HG02623 (cell line): ENCODE results near the gene MT1B.
"Not testable (repeated sequence)": the region's sequence is repeated elsewhere in the genome, so short reads cannot be mapped to it uniquely, and the experiment has no call there.

Experiments
- ATAC-seq: cut with Tn5 transposase; IDR thresholded peaks from one replicate; pipeline ENCODE4 v1.9.1; 2021; ENCODE audit warnings: moderate library complexity; ENCODE audit not compliant: unreplicated experiment

Gene MT1B

DNA sequence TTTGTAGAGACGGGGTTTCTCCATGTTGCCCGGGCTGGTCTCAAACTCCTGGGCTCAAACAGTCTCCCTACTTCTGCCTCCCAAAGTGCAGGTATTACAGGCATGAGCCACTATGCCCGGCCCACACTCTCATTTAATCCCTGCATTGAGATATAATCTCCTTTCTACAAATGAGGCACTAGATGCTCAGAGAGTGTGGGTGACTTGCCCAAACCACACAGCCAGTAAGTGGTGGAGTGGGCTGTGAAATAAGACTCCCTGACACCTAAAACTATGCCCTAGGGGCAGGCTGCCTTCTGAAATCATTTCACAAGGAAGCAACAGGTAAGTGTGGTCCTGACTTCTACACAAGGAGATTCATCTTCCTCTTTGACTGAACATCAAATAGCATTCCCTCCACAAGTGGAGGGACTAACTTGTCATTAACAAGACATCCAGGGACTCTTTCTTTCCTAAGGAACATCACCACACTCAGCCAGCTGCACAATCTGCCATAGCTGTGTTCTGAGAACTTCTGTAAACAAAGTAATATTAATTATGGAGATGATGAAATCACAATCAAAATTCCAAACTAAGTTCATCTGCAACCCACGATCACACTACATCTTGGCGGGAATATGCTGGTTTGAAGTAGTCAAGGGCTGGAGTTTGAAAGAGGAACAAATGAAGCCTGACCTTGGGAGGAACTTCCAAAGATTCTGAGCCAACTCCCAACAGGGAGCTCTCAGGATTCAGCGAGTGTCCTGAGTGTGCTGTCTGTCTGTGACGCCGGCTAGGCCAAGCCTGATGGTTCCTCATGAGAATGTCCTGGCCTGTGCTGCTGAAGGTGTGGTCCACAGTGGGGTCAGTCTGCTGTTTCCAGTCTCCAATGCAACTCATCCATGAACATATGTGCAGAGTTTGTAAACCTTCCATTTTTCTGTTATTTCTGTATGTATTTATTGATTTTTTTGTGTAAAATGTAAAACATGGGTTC is 13.9 kb downstream of the MT1B start:
- ATAC-seq = not testable (repeated sequence)

DNA sequence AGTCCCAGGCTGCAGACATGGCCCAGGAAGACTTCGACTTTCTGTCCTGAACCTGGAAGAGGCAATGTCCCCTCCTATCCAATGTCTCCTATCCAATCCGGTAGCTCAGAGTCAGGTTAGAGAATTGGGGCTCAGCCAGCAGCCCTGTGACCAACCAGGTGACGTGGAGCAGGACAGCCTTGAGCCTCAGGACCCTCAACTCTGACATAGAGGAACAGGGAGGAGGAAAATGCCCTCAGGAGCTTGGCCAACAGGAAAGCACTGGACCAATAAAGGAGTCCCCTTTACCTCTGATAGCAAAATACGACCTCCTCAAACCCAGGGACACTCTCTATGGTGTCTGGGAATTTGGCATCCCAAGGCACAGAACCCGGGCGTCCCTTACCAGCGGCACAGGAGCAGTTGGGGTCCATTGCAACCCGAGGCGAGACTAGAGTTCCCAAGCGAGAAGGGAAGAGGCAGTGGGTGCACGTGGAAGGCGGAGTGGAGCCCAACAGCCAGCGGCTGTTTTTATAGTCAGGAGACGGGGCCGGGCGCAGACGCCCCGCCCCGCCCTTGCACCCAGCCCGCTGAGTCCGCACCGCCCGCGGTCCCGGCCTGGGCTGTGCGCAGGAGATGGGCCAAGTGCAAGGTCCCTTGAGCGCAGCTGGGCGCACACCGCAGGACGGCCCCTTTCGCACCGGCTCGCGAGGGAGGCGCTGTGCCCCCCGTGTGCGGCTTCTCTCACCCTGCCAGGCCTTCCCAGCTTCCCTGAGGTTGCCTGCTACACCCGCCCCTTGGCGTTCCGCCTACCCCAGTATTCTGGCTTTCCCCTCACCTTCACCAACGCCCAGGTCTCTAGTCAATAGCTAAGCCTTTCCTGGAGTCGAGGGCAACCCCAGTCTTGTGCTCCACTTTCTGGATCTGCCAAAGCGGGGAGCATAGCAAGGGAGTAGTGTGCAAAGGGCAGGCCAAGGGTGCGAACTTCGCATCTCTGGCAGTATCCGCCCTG is 16.2 kb downstream of the MT1B start, which contains the start of gene MT1G:
Gene MT1G, minus strand, starts transcription at position 485 of the 991 bp plus-strand sequence. Its CDS starts 72 bp downstream, at position 413.
- no peak for ATAC-seq

DNA sequence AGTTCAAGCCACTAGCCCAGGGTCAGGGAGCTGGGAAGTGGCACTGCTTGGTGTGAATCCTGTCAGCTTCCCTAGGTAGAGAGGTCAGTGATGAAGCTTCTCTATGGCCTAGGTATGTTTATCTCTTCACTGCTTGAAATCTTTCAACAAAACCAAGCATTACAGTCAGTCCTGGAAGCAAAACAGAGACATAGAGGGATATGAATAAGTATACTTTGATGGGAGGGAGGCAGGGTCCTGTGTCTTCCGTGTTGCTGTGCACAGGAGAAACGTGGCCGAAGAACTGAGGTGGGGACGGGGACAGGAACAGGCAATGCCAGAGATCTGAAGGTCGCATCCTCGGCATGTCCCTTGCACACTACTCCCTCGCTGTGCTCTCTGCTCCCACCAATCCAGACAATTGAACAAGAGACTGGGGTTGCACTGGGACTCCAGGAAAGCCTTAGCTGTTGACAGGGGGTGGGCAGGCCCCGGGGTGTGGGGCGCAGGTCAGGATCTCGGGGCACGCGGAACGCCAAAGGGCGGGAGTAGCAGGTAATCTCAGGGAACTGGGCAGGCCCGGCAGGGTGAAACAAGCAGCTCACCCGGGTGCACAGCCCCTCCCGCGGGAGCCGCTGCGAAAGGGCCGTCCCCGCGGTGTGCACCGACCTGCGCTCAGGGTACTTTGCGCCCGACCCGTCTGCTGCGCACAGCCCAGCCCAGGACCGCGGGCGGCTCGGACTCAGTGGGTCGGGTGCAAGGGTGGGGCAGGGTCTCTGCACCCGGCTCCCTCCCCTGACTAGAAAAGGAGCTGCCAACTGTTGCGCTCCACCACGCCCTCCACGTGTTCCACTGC is 17.5 kb downstream of the MT1B start, which contains the start of gene MT1H:
Gene MT1H, plus strand, starts transcription at position 810 of the 835 bp plus-strand sequence. CDS start 71 bp downstream, outside the sequence.
- no peak for ATAC-seq

DNA sequence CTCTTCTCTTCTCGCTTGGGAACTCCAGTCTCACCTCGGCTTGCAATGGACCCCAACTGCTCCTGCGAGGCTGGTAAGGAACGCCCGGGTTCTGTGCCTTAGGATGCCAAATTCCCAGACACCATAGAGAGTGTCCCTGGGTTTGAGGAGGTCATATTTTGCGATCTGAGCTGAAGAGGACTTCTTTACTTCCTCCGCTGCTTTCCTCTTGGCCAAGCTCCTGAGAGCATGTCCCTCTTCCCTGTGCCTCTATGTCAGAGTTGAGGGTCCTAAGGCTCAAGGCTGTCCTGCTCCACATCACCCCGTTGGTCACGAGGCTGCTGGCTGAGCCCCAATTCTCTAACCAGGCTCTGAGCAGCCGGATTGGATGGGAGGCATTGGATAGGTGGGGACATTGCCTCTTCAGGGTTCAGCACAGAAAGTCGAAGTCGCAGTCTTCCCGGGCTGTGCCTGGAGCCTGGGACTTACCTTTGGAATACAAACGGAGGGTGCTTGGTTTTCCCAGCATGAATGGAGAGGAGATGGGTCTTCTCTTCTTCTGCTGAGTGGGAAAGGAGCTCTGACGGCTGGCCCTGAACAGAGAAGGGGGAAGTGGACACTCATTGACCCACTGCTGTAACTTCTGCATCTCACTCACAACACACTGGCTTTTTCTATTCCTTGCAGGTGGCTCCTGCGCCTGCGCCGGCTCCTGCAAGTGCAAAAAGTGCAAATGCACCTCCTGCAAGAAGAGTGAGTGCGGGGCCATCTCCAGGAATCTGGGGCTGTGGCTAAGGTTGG is 18.3 kb downstream of the MT1B start:
- ATAC-seq = no peak

DNA sequence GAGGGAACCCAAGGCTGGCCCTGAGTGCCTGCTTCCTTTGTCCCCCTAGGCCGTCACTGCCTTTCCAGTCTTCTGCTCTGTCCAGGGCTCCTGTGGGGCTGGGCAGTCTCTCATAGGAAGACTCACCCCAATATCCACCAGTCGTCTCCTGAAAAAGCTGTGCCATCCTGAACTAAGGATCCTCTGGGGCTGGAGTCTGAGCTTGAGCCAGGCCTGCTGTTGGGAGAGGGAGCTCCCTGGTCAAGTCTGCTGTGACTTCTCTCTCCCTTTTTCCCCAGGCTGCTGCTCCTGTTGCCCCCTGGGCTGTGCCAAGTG is 18.9 kb downstream of the MT1B start:
- ATAC-seq = no peak

DNA sequence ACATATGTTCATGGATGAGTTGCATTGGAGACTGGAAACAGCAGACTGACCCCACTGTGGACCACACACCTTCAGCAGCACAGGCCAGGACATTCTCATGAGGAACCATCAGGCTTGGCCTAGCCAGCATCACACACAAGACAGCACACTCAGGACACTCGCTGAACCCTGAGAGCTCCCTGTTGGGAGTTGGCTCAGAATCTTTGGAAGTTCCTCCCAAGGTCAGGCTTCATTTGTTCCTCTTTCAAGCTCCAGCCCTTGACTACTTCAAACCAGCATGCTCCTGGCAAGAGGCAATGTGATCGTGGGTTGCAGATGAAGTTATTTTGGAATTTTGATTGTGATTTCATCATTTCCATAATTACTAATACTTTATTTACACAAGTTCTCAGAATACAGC is 20.0 kb downstream of the MT1B start:
- not testable (repeated sequence) for ATAC-seq

DNA sequence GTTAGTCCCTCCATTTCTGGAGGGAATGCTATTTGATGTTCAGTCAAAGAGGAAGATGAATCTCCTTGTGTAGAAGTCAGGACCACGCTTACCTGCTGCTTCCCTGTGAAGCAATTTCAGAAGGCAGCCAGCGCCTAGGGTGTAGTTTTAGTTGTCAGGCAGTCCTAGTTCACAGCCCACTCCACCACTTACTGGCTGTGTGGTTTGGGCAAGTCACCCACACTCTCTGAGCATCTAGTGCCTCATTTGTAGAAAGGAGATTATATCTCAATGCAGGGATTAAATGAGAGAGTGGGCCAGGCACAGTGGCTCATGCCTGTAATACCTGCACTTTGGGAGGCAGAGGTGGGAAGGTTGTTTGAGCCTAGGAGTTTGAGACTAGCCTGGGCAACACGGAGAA is 20.5 kb downstream of the MT1B start:
- not testable (repeated sequence) for ATAC-seq

DNA sequence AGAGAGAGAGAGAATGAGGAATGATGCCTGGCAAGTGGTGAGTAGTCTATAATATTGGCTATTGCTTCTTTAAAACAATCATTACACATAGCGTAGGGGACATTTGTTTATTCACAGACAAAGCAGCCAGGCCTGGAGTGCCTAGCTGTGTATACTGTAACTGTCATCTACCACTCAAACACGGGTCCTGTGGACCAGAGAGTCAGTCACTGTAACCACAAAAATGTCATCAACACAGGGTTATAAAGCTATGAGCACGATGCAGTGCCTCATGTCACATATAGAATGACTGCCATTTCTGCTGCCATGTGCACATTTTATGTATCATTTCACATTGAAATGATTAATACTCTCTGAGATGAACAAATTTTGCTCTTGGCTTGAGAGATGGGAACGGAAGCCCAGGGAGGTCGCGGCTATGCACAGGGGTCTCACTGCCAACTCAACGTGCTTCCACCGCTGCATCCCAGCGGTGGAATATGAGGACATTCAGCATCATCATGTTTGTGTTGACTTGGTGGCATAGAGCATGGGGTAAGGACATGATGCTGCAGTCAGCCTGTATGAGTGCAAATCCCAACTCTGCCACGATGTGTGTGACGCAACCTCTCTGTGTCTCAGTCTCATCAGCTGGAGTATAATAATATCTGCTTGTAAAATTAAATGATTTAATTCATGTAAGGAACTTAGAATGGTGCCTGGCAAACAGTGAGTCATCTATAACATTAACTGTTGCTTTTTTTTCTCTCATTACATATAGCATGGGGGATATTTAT is 21.3 kb downstream of the MT1B start:
- ATAC-seq = no peak

DNA sequence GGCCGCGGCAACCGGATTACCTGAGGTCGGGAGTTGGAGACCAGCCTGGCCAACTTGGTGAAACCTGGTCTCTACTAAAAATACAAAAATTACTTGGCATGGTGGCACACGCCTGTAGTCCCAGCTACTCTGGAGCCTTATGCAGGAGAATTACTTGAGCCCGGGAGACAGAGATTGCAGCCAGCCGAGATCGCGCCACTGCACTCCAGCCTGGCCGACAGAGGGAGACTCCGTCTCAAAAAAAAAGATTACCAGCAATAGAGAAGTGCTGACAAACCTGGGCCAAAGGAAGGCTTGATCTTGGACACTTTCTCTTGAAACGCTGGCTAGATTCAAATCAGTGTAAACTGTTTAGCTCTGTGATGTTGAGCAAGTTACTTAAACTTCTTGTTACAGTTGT is 22.2 kb downstream of the MT1B start:
- no peak for ATAC-seq

DNA sequence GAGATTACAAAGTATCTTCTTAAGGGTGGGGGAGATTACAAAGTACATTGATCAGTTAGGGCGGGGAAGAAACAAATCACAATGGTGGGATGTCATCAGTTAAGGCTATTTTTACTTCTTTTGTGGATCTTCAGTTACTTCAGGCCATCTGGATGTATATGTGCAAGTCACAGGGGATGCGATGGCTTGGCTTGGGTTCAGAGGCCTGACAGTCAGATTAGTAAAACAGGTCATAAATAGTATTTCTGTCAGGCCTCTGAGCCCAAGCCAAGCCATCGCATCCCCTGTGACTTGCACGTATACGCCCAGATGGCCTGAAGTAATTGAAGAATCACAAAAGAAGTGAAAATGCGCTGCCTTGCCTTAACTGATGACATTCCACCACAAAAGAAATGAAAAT is 22.9 kb downstream of the MT1B start:
- not testable (repeated sequence) for ATAC-seq

DNA sequence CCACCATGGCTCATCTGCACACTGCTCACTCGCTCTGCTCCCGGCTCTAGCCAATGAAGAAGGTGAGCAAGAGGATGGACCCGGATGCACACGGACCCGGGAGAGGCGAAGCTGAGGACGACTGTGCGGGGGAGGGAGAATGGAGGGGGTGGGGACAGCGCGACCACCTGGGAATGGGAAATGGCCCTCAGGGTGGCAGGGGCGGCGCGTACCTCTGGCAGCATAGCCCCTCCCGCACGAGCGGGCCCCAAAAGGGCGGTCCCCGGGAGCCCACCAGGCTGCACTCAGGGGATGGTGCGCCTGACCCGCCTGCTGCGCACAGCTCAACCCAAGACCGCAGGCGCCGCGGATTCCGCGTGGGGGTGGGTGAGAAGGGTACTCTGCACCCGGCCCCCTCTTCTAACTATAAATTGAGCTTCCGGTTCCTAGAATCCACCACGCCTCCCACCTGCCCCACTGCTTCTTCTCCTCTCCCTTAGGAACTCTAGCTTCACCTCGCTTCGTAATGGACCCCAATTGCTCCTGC is 24.1 kb downstream of the MT1B start:
- no peak for ATAC-seq

DNA sequence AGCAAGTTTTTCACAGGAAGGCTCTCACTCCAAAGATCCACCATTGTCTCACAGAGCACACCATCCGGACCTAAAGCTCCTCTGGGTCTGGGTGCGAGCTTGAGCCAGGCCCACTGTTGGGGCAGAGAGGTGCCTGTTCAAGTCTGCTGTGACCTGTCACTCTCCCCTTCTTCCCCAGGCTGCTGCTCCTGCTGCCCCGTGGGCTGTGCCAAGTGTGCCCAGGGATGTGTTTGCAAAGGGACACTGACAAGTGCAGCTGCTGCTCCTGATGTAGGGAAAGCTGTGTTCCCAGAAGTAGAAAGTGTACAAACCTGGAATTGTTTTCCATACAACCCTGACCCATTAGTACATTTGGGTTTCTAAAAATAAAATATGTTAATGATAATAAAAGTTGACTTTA is 25.8 kb downstream of the MT1B start:
- ATAC-seq = no peak

DNA sequence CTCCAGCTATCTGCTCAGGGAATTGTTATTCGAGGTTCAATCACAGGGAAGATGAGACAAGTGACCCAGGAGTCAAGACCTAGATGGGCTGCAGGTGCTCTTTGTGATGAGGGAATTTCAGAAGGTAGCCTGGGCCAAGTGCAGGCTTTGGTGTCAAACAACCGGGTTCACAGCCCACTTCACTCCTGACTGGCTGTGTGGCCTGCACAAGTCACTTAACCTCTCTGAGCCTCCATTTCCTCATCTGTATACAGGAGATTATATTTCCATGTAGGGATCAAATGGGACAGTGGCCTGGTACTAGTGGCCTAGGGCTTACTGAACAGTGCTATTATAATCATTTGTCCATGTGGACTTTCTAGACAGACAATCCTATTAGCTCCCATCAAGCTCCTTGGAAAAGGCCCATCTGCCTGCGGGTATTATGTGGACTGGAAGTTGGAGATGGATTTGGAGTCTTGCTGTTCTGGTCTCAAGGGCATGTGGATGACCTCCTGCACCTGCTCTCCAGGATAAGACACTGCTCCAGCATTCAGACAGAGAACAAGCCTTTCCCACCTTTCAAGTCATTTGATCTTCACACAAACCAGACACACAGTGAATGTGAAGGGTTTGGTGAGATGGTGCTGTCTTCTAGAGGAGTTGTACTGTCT is 27.5 kb downstream of the MT1B start:
- ATAC-seq = no peak

DNA sequence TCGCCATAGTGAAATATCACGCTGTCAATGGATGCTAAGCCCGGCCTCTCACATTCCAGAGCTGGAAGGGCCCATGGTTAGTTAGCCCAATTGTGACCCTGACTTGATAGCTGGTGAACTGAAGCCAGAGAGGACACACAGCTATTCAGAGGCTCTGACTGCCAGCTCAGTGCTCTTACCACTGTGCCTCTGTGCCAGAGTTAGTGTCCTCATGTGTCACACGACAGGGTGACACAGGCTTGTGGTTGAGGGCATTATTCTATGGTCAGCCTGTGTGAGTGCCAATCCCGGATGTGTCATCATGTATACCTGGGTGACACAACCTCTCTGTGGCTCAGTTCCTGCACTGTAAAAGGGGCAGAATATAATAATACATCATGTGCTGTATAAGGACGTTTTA is 28.1 kb downstream of the MT1B start:
- no peak for ATAC-seq

DNA sequence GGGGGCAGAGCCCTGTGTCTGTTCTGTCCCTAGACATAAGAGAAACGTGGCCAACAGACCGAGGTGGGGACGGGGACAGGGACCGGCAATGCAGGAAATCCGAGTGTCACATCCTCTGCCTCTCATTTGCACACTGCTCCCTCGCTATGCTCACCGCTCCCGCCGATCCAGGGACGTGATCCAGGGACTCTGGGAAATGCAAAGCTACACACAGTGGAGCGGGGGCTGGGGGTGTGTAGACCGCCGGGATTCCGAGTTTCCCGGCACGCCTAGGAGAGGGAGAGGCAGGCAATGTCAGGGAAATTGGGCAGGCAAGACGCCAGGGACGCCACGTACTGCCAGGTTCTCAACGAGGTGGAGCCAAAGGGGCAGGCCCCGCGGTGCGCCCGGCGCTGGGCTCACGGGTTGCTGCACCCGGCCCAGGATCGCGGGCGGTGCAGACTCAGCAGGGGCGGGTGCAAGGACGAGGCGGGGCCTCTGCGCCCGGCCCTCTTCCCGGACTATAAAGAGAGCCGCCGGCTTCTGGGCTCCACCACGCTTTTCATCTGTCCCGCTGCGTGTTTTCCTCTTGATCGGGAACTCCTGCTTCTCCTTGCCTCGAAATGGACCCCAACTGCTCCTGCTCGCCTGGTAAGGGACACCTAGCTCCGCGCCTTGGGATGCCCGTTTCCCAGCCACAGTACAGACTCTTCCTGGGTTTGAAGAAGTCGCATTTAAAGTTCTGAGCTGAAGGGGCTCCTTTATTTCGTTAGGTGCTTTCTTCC is 30.4 kb downstream of the MT1B start, which contains the start of gene MT1X:
Gene MT1X, plus strand, starts transcription at position 532 of the 764 bp plus-strand sequence. Its CDS starts 71 bp downstream, at position 603.
- ATAC-seq = peak; percentile 96

DNA sequence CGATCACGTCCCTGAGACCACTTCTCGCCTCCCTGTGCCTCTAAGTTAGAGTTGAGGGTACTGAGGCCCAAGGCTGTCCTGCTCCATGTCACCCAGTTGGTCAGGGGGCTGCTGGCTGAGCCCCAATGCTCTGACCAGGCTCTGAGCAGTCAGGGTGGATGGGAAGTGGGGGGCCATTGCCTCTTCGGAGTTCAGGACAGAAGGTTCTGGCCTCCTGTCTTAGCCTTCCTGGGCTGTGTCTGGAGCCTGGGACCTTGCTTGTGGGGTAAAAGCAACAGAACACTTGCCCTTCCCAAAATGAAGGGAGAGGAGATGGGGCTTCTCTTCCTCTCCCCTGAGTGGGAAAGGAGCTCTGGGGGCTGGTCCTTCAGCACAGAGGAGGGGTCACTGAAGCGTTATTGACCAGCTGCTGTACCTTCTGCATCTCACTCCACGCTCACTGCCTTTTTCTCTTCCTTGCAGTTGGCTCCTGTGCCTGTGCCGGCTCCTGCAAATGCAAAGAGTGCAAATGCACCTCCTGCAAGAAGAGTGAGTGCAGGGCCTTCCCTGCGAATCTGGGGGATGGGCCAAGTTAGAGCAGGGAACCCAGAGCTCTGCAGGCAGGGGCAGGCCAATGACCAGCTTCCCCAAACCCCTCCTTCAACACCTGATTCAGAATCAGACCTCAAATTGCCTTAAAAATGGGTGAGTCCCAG is 31.2 kb downstream of the MT1B start:
- no peak for ATAC-seq
